HEK293 (cell line): ENCODE measurements around the gene PDZD2.

ENCODE experiments used
- ZNF175 ChIP-seq: fragments of 450-650 bp; formaldehyde crosslinking; IDR thresholded peaks from 2 replicates; pipeline ENCODE4 v1.5.1; 2016; ENCODE audit warnings: missing biosample characterization, missing genetic modification characterization
- ZNF580 ChIP-seq: fragments of 450-650 bp; formaldehyde crosslinking; IDR thresholded peaks from 2 replicates; pipeline ENCODE4 v1.5.1; 2016; ENCODE audit warnings: missing biosample characterization, missing genetic modification characterization
- ZNF830 ChIP-seq: fragments of 450-650 bp; IDR thresholded peaks from 2 replicates; pipeline ENCODE4 v1.5.0; 2018; ENCODE audit warnings: missing biosample characterization, missing genetic modification characterization, low read depth, mild to moderate bottlenecking, moderate library complexity
- TF ChIP-seq, protein P1 (sequence below): fragments of 450-650 bp; formaldehyde crosslinking; IDR thresholded peaks from 2 replicates; pipeline ENCODE4 v1.5.1; 2016; ENCODE audit warnings: missing biosample characterization, missing genetic modification characterization
- TF ChIP-seq, protein P2 (sequence below): fragments of 450-650 bp; formaldehyde crosslinking; IDR thresholded peaks from 2 replicates; pipeline ENCODE4 v1.5.1; 2016; ENCODE audit warnings: missing biosample characterization, missing genetic modification characterization

- TF ChIP-seq ZNF830 (tag by site-specific recombination) (no peak), ZNF580 (tag by site-specific recombination) (no peak), ZNF175 (tag by site-specific recombination) (no peak)
- TF ChIP-seq, protein P1, sequence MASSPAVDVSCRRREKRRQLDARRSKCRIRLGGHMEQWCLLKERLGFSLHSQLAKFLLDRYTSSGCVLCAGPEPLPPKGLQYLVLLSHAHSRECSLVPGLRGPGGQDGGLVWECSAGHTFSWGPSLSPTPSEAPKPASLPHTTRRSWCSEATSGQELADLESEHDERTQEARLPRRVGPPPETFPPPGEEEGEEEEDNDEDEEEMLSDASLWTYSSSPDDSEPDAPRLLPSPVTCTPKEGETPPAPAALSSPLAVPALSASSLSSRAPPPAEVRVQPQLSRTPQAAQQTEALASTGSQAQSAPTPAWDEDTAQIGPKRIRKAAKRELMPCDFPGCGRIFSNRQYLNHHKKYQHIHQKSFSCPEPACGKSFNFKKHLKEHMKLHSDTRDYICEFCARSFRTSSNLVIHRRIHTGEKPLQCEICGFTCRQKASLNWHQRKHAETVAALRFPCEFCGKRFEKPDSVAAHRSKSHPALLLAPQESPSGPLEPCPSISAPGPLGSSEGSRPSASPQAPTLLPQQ (tag by site-specific recombination): no peak
- TF ChIP-seq, protein P2, sequence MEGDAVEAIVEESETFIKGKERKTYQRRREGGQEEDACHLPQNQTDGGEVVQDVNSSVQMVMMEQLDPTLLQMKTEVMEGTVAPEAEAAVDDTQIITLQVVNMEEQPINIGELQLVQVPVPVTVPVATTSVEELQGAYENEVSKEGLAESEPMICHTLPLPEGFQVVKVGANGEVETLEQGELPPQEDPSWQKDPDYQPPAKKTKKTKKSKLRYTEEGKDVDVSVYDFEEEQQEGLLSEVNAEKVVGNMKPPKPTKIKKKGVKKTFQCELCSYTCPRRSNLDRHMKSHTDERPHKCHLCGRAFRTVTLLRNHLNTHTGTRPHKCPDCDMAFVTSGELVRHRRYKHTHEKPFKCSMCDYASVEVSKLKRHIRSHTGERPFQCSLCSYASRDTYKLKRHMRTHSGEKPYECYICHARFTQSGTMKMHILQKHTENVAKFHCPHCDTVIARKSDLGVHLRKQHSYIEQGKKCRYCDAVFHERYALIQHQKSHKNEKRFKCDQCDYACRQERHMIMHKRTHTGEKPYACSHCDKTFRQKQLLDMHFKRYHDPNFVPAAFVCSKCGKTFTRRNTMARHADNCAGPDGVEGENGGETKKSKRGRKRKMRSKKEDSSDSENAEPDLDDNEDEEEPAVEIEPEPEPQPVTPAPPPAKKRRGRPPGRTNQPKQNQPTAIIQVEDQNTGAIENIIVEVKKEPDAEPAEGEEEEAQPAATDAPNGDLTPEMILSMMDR: no peak
These were observed 78.6 kb downstream of the PDZD2 start for GRCh38 chr5:31717561-31717960.
